Mesenteric fat pad (tissue), 1 donor: ENCODE results near the gene LY6G6F. TPM values are rescaled to one million over a fixed set of nuclear protein-coding genes. Genes with fewer than 3 reads are reported as not detected.

ENCODE experiments used
- DNase-seq: peaks from one replicate; pipeline ENCODE4 v3.0.0-alpha.2; 2020; ENCODE audit warnings: low spot score
- total RNA-seq: library from RNA; stranded (reverse); fragmentation: NEBNext Ultra II Directional; extraction: Animal tissue kit (Norgen Biotek cat#: 25700); gene quantifications from one replicate; pipeline ENCODE4 v1.2.1, GENCODE V29; 2021
- donor health status: DM: yes; HTN: yes; CAD: no.

LY6G6F gene
- total RNA-seq, 1 donor from 2014 or later = not detected

GRCh38 chr6:31676322-31676903 is 30.3 kb upstream of the LY6G6F start:
- DNase-seq = no peak

- DNase-seq = no peak
Observed at GRCh38 chr6:31676904-31677303, 29.8 kb upstream of the LY6G6F start.

GRCh38 chr6:31677955-31678354 is 28.7 kb upstream of the LY6G6F start:
- DNase-seq = no peak

DNA sequence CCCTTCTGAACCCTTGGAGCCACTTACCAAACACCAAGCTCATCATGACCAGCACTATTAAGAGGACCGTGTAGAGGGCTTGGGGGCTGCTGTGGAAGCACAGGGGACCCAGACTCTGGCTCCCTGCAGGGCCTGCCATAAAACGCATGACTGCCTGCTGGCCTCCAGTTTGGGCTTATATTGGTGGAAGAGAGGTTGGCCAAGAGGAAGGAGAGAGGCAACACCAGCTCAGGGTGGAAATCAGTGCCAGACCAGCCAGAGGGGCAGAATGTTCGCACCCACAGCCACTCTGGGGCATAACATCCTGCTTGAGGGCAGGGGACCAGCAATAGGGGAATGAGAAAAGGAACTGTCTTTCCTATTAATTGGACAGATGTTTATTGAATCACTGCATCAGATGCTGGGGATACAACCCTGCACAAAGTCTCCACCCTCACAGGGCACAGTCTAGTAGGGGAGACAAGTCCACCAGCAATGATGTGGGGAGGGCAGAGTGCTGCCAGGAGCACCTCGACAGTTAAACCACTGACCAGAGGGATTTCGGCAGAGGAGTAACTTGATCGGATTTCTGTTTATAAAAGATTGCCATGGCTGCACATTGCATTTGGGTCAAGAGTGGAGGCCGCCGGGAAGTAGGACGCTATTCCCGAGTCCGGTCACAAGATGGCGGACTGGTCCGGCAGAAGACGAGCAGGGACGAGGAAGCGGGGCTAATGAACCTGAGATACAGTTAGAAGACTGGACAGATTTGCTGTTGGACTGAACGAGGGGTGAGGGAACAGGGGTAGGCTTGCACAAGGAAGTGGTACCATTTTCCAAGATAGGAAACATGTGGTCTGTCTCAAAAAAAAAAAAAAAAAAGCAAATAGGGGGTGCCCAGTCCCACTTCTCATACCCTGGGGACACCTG is 26.2 kb upstream of the LY6G6F start, which contains the start of gene LY6G5C:
Gene LY6G5C, minus strand, starts transcription at position 842 of the 909 bp plus-strand sequence. Its CDS starts 694 bp downstream, at position 148.
- no peak for DNase-seq

GRCh38 chr6:31681135-31681671 is 25.5 kb upstream of the LY6G6F start:
- peak; percentile 91 for DNase-seq

GRCh38 chr6:31683591-31683990 is 23.1 kb upstream of the LY6G6F start:
- no peak for DNase-seq

DNA sequence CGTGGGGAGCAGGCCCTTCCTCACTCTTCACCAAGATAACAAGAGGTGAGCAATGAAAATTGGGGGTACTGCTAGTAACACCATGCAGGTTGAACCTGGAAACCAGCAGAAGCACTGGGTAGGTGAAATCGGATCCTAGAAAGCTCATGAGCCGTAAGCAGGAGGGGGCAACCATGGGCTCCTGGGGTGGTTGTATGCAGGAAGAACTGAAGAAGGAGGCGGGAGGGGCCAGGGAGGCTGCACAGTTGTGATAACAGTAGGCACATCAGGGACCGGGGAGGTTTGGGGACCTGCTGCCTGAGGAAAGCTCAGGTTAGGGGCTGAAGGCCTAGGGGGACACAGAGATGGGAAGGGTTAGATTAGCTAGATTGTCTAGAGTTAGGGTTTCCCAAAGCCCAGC is 20.2 kb upstream of the LY6G6F start:
- no peak for DNase-seq

GRCh38 chr6:31687321-31687720 is 19.3 kb upstream of the LY6G6F start:
- DNase-seq = no peak

DNA sequence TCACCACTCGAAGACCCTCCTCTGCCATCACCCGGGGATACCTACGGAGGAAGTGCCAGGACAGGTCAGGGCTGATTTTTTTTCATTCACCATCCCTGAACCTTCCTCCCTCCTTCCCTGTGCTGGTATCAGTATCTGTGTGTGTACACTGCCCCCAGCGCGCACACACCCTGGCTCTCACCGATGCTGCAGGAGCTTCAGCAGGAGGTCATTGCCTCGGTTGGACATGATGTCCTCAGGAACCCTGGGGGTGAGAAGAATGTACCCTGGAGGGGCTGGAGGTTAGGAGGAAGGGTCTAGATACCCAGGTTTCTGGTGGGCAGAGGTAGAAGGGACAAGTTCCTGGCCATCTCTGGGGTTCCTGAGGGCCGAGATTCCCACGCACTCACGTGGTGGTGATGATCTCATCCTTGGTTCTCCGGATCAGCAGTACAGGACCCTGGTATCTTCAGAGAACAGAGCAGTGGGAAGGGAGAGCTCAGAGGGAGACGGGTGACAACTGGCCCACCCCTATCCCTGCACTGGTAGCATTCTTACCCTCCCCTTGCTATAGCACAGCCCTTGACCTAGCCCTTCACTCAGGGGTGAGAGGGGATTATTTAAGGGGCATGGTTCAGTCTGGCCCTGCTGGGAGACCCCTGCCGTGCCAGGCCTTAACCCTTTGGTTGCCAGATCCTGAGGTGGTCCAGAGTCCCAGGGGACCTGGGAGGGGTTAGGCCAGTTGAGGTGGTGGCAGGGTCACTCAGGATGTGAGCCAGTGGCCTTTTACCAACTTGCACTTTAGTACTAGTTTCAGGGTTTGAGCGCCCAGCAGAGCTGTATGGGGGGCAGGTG is 18.6 kb upstream of the LY6G6F start:
- no peak for DNase-seq

DNA sequence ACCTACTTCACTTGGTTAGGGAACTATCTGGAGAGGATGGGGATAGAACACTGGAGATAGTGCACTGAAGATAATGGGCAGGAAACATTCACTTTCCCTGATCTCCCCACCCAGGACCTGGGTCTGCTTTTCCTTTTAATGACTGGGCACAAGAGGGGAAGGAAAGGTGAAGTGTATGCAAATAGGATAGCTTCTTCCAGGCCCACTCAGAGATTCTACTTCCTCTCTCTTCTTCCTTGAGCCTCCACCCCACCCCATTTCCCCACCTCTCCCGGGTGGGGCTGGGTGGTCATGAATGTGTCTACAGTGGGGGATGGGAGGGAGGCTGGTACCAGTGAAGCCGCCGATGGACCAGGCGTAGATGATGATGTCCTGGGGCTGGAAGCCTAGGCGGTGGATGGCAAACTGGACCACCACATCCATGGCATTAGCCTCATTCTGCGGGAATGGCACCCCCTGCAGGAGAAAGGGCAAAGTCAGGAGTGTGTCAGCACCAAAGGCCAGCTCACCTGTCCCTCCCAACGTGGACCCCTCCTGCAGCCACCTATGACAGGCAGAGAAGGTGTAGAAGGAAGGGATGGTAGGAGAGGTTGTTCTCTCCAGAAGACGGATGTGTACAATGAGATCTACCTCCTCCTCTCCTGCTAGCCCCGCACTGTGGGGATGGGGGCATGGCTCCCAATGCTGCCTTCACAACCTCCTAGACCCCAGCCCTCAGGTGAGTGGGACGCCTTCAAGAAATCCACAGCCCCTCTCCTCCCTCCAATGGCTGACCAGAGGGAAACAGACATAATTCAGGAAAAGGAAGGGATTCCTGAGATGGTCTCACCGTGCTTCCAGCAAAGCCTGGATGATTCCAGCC is 17.2 kb upstream of the LY6G6F start:
- DNase-seq = no peak

DNA sequence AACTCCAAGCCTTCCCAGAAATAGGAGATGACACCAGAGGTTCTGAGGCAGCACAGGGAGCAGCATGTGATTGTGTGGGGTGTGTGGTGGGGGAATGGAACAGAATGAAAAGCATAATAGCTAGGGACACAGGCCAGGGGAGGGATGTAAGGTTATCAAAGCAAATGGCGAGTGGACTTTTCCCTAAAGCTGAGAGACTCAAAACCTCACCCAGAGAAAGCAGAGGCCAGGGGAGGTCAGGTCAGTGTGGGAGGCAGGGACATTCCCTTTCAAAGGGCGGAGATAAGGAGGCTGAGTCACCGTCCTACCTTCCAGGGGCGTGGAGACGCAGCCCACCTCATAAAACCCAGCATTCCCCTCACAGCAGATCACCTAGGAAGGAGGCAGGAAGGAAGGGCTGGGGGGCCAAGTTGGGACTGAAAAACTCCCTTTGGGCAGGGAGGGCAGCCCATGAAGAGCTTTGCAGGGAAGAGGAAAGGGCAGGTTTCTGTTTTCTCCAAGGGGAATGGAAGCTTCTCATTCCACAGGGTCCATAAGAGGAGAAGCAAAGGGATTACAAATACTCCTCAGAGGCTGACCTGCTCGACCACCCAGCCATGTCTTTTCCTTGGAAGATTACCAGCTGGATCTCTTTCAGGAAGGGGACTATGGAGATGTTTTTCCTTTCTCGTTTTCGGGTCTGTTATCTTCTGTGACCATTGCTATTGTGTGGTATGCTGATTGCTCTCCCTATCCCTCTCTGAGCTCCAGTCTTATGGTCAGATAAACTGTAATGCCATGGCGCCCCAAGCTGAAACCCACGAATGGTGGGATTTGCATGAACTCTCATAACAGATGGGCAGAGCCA is 16.2 kb upstream of the LY6G6F start:
- no peak for DNase-seq

GRCh38 chr6:31691078-31691463 is 15.6 kb upstream of the LY6G6F start:
- DNase-seq = no peak

- DNase-seq = no peak
Observed at GRCh38 chr6:31691564-31692108, 15.0 kb upstream of the LY6G6F start.

DNA sequence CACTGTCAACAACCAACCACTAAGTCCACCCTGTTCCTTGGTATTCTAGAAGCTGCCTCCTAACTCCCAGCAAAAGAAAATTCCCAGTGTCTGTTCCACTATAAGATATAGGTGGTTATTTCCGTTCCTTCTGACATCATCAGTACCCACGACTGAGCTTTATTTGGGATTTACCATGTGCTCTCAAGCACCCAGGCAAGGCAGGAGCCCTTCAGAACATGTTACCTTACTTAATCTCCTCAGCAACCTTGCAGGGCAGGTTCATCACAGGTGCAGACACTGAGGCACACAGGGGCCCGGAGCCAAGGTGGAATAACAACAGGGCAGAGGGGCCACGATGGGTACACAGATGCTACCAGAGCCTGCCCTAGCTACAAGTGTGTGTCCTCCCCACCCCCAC is 14.3 kb upstream of the LY6G6F start:
- no peak for DNase-seq

- no peak for DNase-seq
Observed at GRCh38 chr6:31692886-31693285, 13.8 kb upstream of the LY6G6F start.

DNA sequence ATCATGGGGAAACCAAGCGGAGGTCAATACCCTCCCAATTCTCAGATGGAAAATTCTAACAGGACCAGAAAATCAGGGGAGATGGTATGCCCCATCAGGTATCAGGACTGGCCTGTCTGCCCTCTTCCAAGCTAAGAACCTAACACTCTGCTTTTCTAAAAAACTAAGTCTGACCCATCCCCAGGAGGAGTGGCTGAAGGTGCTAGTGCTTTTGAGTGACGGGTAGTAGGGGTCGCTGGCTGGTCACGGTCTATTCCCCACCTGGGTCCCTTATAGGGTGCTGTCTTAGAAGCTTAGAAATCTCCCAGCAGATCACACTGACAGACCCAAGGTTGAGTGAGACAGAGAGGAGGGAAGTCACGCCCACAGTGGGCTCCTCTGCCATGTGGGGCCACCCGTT is 13.1 kb upstream of the LY6G6F start:
- DNase-seq = no peak

DNA sequence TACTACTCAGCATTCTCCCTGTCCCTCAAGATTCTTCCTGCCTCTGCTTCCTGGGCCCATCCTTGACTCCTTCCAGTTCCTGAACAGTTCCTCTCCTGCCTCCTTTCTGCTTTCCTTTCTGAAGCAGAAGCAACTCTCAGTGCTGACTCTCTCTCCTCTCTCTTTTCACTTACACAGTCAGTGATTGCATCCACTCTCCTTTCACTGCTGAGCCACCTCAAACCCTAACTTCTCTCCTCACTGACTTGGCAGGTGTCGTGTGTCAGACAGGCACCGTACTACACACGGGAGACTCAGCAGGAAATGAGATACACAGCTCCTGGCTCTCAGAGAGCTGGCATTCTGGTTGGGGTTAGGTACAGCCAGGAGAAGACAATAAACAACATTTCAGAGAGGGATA is 9.1 kb upstream of the LY6G6F start:
- DNase-seq = no peak

GRCh38 chr6:31700740-31701401 is 5.8 kb upstream of the LY6G6F start:
- no peak for DNase-seq
